Measurements from ENCODE around the gene MYH10. TPM values are rescaled to one million over a fixed set of nuclear protein-coding genes. Genes with fewer than 3 reads are reported as not detected.

The MYH10 gene
- total RNA-seq, 1 donor from 2014 or later, result 49.7 TPM

- no peak overlapping the region for H3K27ac ChIP-seq (replicated peaks)
- no peaks in the 10 kb centered on the region for H3K36me3 ChIP-seq
- H3K27me3 ChIP-seq (ENCODE audit: low read depth), result no peaks in the 10 kb centered on the region
- TF ChIP-seq, protein P1, sequence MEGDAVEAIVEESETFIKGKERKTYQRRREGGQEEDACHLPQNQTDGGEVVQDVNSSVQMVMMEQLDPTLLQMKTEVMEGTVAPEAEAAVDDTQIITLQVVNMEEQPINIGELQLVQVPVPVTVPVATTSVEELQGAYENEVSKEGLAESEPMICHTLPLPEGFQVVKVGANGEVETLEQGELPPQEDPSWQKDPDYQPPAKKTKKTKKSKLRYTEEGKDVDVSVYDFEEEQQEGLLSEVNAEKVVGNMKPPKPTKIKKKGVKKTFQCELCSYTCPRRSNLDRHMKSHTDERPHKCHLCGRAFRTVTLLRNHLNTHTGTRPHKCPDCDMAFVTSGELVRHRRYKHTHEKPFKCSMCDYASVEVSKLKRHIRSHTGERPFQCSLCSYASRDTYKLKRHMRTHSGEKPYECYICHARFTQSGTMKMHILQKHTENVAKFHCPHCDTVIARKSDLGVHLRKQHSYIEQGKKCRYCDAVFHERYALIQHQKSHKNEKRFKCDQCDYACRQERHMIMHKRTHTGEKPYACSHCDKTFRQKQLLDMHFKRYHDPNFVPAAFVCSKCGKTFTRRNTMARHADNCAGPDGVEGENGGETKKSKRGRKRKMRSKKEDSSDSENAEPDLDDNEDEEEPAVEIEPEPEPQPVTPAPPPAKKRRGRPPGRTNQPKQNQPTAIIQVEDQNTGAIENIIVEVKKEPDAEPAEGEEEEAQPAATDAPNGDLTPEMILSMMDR (IDR thresholded peaks at IDR 0.05; ENCODE audit: borderline replicate concordance), result no peak
- peaks cover 46% of the 10 kb centered on the region for H3K4me1 ChIP-seq
- H3K9me3 ChIP-seq (replicated peaks), result no peaks in the 10 kb centered on the region
- peak overlapping the region; percentile 91 for H3K4me3 ChIP-seq
- intact Hi-C loops (cut with micrococcal nuclease), result no loop called here
- DNase-seq, result no peak
Observed at GRCh38 chr17:8628172-8628571, 2.4 kb downstream of the MYH10 start.

DNA sequence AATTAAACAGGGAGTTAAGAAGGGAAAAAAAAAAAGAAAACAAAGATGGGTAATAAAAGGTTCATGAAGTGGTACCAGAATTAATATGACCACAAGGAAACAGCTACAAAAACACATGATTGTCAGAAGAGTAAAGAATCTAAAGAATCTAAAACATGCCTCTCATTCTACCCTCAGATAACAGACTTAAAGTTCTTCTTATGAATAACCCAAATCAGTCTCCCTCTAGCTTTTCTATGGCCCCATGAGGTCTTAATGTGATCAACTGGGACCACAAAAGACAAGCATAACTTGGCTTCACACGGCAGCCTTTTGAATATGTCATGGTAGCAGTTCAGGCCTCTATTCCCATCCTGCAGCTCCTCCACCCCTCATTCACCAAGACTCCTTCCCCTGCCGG is 6.9 kb downstream of the MYH10 start:
- TF ChIP-seq, protein P1 (IDR thresholded peaks at IDR 0.05; ENCODE audit: borderline replicate concordance), result no peak
- H3K27ac ChIP-seq (replicated peaks), result no peak overlapping the region
- peaks cover 7% of the 10 kb centered on the region for H3K36me3 ChIP-seq
- H3K4me3 ChIP-seq, result no peak overlapping the region
- peaks cover 3% of the 10 kb centered on the region for H3K4me1 ChIP-seq
- no peaks in the 10 kb centered on the region for H3K27me3 ChIP-seq (ENCODE audit: low read depth)
- intact Hi-C loops (cut with micrococcal nuclease), result no loop called here
- no peak for DNase-seq
- H3K9me3 ChIP-seq (replicated peaks), result no peaks in the 10 kb centered on the region

DNA sequence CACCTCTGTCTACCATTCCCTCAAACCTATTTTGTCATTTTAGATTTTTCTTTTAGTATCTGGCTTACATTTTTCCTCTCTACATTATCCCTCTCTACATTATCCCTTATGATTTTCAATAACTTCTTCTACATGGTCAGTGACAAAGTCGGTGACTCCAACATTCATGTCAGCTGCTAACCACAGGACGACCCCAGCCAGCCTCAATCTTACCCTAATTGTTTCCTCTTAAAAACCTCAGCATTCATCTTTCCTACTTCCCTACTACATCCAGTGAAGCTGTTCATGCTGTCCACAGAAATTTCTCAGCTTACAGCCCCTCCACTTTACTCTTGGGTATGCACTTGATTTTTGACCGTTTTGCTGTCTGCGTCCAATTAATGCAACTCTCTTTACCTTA is 8.3 kb downstream of the MYH10 start:
- H3K27me3 ChIP-seq (ENCODE audit: low read depth), result no peaks in the 10 kb centered on the region
- intact Hi-C loops (cut with micrococcal nuclease), result no loop called here
- no peak for DNase-seq
- H3K4me1 ChIP-seq, result no peaks in the 10 kb centered on the region
- TF ChIP-seq, protein P1 (IDR thresholded peaks at IDR 0.05; ENCODE audit: borderline replicate concordance), result no peak
- no peak overlapping the region for H3K4me3 ChIP-seq
- H3K36me3 ChIP-seq, result peaks cover 7% of the 10 kb centered on the region
- H3K9me3 ChIP-seq (replicated peaks), result no peaks in the 10 kb centered on the region
- H3K27ac ChIP-seq (replicated peaks), result no peak overlapping the region

DNA sequence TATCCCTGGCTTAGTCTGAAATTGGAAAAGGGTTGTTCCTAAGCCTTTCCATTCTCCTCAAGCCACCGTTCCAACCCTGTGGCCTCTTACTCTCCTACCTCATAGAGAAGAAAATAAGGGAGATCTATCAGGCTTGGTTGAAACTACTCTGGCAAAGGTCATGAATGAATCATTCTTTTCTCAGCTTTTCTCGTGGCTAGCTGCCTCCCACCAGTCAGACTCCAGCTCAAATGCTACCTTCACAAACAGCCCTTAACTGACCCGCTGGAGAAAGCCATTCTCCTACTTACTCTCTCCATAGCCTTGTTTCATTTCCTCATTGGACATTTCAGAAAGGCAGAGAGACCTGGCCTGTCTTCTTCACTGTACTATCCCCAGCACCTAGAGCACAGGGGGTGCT is 8.9 kb downstream of the MYH10 start:
- H3K36me3 ChIP-seq, result peaks cover 7% of the 10 kb centered on the region
- no peak overlapping the region for H3K27ac ChIP-seq (replicated peaks)
- no peaks in the 10 kb centered on the region for H3K4me1 ChIP-seq
- H3K27me3 ChIP-seq (ENCODE audit: low read depth), result no peaks in the 10 kb centered on the region
- H3K4me3 ChIP-seq, result no peak overlapping the region
- no peaks in the 10 kb centered on the region for H3K9me3 ChIP-seq (replicated peaks)
- intact Hi-C loops (cut with micrococcal nuclease), result no loop called here
- no peak for DNase-seq
- TF ChIP-seq, protein P1 (IDR thresholded peaks at IDR 0.05; ENCODE audit: borderline replicate concordance), result no peak

- Histone ChIP-seq H3K36me3 (peaks cover 7% of the 10 kb centered on the region), H3K9me3 (replicated peaks) (no peaks in the 10 kb centered on the region), H3K27me3 (ENCODE audit: low read depth) (no peaks in the 10 kb centered on the region), H3K27ac (replicated peaks) (no peak overlapping the region), H3K4me1 (peaks cover 9% of the 10 kb centered on the region), H3K4me3 (no peak overlapping the region)
- TF ChIP-seq, protein P1 (IDR thresholded peaks at IDR 0.05; ENCODE audit: borderline replicate concordance), result no peak
- intact Hi-C loops (cut with micrococcal nuclease), result no loop called here
- DNase-seq, result no peak
Observed at GRCh38 chr17:8619294-8619693, 11.2 kb downstream of the MYH10 start.

- TF ChIP-seq, protein P1 (IDR thresholded peaks at IDR 0.05; ENCODE audit: borderline replicate concordance), result no peak
- DNase-seq, result no peak
- Histone ChIP-seq H3K4me3 (no peak overlapping the region), H3K36me3 (peaks cover 7% of the 10 kb centered on the region), H3K27ac (replicated peaks) (no peak overlapping the region), H3K27me3 (ENCODE audit: low read depth) (no peaks in the 10 kb centered on the region), H3K9me3 (replicated peaks) (no peaks in the 10 kb centered on the region), H3K4me1 (peaks cover 9% of the 10 kb centered on the region)
- intact Hi-C loops (cut with micrococcal nuclease), result no loop called here
Observed at GRCh38 chr17:8618825-8619224, 11.7 kb downstream of the MYH10 start.
